GM19438 (cell line): ENCODE data around the gene ADGRL3.

Experiments
- ATAC-seq: cut with Tn5 transposase; IDR thresholded peaks from one replicate; pipeline ENCODE4 v1.9.1; 2021; ENCODE audit warnings: low read depth; ENCODE audit not compliant: unreplicated experiment

Gene ADGRL3

GRCh38 chr4:61770456-61770855 lies 570.3 kb downstream of the ADGRL3 start:
- ATAC-seq, result no peak

- ATAC-seq, result no peak
Measured at GRCh38 chr4:61771056-61771455, 570.9 kb downstream of the ADGRL3 start.

- ATAC-seq, result no peak
Measured at GRCh38 chr4:61772126-61772525, 572.0 kb downstream of the ADGRL3 start.

- no peak for ATAC-seq
Measured at GRCh38 chr4:61773655-61774245, 573.6 kb downstream of the ADGRL3 start.

- no peak for ATAC-seq
Measured at GRCh38 chr4:61782133-61782532, 582.0 kb downstream of the ADGRL3 start.

GRCh38 chr4:61783050-61783449 lies 582.9 kb downstream of the ADGRL3 start:
- no peak for ATAC-seq

GRCh38 chr4:61785761-61786160 lies 585.6 kb downstream of the ADGRL3 start:
- ATAC-seq, result no peak

GRCh38 chr4:61786211-61786610 lies 586.1 kb downstream of the ADGRL3 start:
- ATAC-seq, result no peak

- no peak for ATAC-seq
Measured at GRCh38 chr4:61795998-61796397, 595.9 kb downstream of the ADGRL3 start.

- no peak for ATAC-seq
Measured at GRCh38 chr4:61799794-61800193, 599.7 kb downstream of the ADGRL3 start.

- no peak for ATAC-seq
Measured at GRCh38 chr4:61805227-61805626, 605.1 kb downstream of the ADGRL3 start.

GRCh38 chr4:61805979-61806378 lies 605.9 kb downstream of the ADGRL3 start:
- no peak for ATAC-seq

- no peak for ATAC-seq
Measured at GRCh38 chr4:61812171-61812570, 612.0 kb downstream of the ADGRL3 start.

GRCh38 chr4:61817071-61817470 lies 616.9 kb downstream of the ADGRL3 start:
- no peak for ATAC-seq

GRCh38 chr4:61820136-61820535 lies 620.0 kb downstream of the ADGRL3 start:
- no peak for ATAC-seq

- ATAC-seq, result no peak
Measured at GRCh38 chr4:61824454-61824853, 624.3 kb downstream of the ADGRL3 start.

GRCh38 chr4:61827907-61828391 lies 627.8 kb downstream of the ADGRL3 start:
- no peak for ATAC-seq

GRCh38 chr4:61828960-61829359 lies 628.8 kb downstream of the ADGRL3 start:
- no peak for ATAC-seq

GRCh38 chr4:61831987-61832386 lies 631.9 kb downstream of the ADGRL3 start:
- ATAC-seq, result no peak

- no peak for ATAC-seq
Measured at GRCh38 chr4:61837395-61837794, 637.3 kb downstream of the ADGRL3 start.

GRCh38 chr4:61838072-61838471 lies 637.9 kb downstream of the ADGRL3 start:
- ATAC-seq, result no peak

GRCh38 chr4:61841714-61842113 lies 641.6 kb downstream of the ADGRL3 start:
- ATAC-seq, result no peak

- ATAC-seq, result no peak
Measured at GRCh38 chr4:61851126-61851525, 651.0 kb downstream of the ADGRL3 start.
